ENCODE measurements around the gene ZNF506. TPM values are rescaled to one million over a fixed set of nuclear protein-coding genes. Genes with fewer than 3 reads are reported as not detected.
"Not testable (repeated sequence)": the region's sequence is repeated elsewhere in the genome, so short reads cannot be mapped to it uniquely, and the experiment has no call there.

The ZNF506 gene
- total and polyA plus RNA-seq, 9 donors = 10.3 to 46.1 (median 25.7) TPM

- Histone ChIP-seq H3K4me1 (ENCODE audit: insufficient read depth) (no peaks in the 10 kb centered on the region), H3K9me3 (peaks cover 0 to 13% of the 10 kb centered on the region in 2 donors), H3K36me3 (no peaks in the 10 kb centered on the region), H3K27ac (no peak overlapping the region), H3K27me3 (no peaks in the 10 kb centered on the region), H3K4me3 (no peak overlapping the region)
- TF ChIP-seq CTCF (IDR thresholded peaks at IDR 0.05) (no peak), POLR2A (IDR thresholded peaks at IDR 0.05) (no peak), EP300 (IDR thresholded peaks at IDR 0.05) (no peak)
- no peak for DNase-seq
- intact Hi-C loops (cut with DNase I) = no loop called here
Observed at GRCh38 chr19:19835560-19836038, 14.0 kb upstream of the ZNF506 start.

DNA sequence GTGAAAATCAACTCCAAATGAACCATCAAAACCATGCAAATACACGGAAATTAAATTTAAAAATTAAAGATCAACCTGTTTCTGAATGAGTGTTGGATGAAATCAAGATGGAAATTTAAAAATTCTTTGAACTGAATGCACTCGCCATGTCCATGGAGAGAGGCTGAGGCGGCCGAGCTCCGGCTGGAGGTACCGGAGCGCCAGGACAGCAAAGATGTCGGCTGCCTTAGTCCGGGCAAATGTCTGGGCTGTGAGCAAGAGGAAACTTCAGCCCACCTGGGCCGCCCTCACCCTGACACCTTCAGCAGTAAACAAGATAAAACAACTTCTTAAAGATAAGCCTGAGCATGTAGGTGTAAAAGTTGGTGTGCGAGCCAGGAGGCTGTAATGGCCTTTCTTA, 5.3 kb upstream of the ZNF506 start:
- TF ChIP-seq EP300 (IDR thresholded peaks at IDR 0.05) (no peak), POLR2A (IDR thresholded peaks at IDR 0.05) (no peak)
- WGBS, 3 donors = 89 to 95% (median 93%) methylated on average over 11 of the region's 11 CpGs
- Histone ChIP-seq H3K27ac (no peak overlapping the region), H3K4me1 (ENCODE audit: insufficient read depth) (no peaks in the 10 kb centered on the region), H3K4me3 (no peak overlapping the region), H3K9me3 (peaks cover 0 to 7% of the 10 kb centered on the region in 2 donors), H3K36me3 (no peaks in the 10 kb centered on the region), H3K27me3 (no peaks in the 10 kb centered on the region)
- no peak for DNase-seq
- intact Hi-C loops (cut with DNase I) = no loop called here

DNA sequence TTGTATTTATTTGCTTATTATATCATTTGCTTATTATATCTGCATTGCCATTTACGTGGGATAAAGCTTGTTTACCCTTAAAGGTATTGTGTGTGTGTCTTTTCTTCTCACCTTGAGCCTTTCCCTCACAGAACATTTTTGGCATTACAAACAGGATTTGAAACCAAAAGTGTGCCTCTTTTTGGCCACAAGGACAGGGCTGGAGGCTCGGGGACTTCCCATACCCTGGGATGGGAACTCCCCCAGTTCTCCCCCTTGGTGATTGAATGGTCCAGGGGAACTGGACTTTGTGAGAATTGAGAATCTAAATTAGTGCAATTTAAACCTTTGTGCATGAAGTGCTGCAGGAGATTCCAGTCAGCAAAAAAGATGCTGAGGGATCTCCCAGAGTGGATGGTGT, 2.4 kb upstream of the ZNF506 start:
- no peak for TF ChIP-seq POLR2A (IDR thresholded peaks at IDR 0.05)
- TF ChIP-seq EP300 (IDR thresholded peaks at IDR 0.05) = no peak
- no peak for TF ChIP-seq CTCF (IDR thresholded peaks at IDR 0.05)
- intact Hi-C loops (cut with DNase I) = no loop called here

GRCh38 chr19:19821976-19822375, 426 bp upstream of the ZNF506 start:
- H3K27me3 ChIP-seq; H3K36me3 ChIP-seq; intact Hi-C loops (cut with DNase I); H3K4me1 ChIP-seq (ENCODE audit: insufficient read depth); H3K9me3 ChIP-seq: not testable (repeated sequence)
- peak in 2 of 5 donors; percentile 33 to 35 for DNase-seq
- Histone ChIP-seq H3K27ac (peak overlapping the region in 1 of 2 donors; percentile 93), H3K4me3 (peak overlapping the region; percentile 72)
- WGBS, 3 donors = 1% methylated on average over 11 of the region's 11 CpGs

More for the DNA sequence above, 2.4 kb upstream of the ZNF506 start:
- no peak for DNase-seq
- Histone ChIP-seq H3K9me3 (no peaks in the 10 kb centered on the region), H3K27me3 (no peaks in the 10 kb centered on the region), H3K4me1 (ENCODE audit: insufficient read depth) (no peaks in the 10 kb centered on the region), H3K4me3 (no peak overlapping the region), H3K36me3 (no peaks in the 10 kb centered on the region), H3K27ac (no peak overlapping the region)
- 80 to 89% (median 87%) methylated on average over 2 of the region's 2 CpGs for WGBS, 3 donors

GRCh38 chr19:19820774-19821320, 703 bp downstream of the ZNF506 start:
- H3K4me1 ChIP-seq (ENCODE audit: insufficient read depth) = peaks cover 1% of the 10 kb centered on the region
- H3K4me3 ChIP-seq = peak overlapping the region; percentile 72
- no peaks in the 10 kb centered on the region for H3K36me3 ChIP-seq
- TF ChIP-seq EP300 (IDR thresholded peaks at IDR 0.05) (no peak), POLR2A (IDR thresholded peaks at IDR 0.05) (no peak)
- WGBS, 3 donors = 7 to 9% (median 7%) methylated on average over 17 of the region's 17 CpGs
- intact Hi-C loops (cut with DNase I) = no loop called here
- peak in 1 of 5 donors; percentile 26 for DNase-seq
- H3K27ac ChIP-seq = peak overlapping the region; percentile 56 to 93
- H3K9me3 ChIP-seq = no peaks in the 10 kb centered on the region
- no peaks in the 10 kb centered on the region for H3K27me3 ChIP-seq

DNA sequence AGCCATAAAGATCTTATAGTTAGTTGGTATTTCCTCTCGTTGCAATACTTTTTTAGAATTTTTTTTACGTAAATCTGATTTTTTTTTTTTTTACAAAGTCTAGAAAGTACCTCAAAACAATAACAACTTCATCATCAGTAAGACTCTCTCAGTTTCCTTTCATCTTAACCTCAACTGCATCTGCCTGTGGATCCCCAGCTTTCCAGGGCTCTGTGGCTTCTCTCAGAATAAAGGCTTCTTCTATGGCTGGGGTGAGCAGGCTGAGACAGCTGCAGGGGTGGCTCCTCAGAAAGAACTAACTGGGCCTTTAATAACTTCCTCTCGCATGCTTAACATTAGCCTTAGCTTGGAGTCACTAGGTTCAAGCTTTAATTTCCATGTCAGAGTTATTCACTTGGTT, 4.2 kb downstream of the ZNF506 start:
- DNase-seq = no peak
- H3K27ac ChIP-seq = no peak overlapping the region
- TF ChIP-seq CTCF (IDR thresholded peaks at IDR 0.05) = no peak
- TF ChIP-seq EP300 (IDR thresholded peaks at IDR 0.05) = no peak
- no peak for TF ChIP-seq POLR2A (IDR thresholded peaks at IDR 0.05)
- H3K36me3 ChIP-seq = no peaks in the 10 kb centered on the region
- intact Hi-C loops (cut with DNase I) = no loop called here
- WGBS, 3 donors = 82 to 94% (median 94%) methylated on average over 3 of the region's 3 CpGs
- no peak overlapping the region for H3K4me3 ChIP-seq
- peaks cover 1% of the 10 kb centered on the region for H3K4me1 ChIP-seq (ENCODE audit: insufficient read depth)
- H3K9me3 ChIP-seq = no peaks in the 10 kb centered on the region
- no peaks in the 10 kb centered on the region for H3K27me3 ChIP-seq
